Memory B cell (primary cell): Measurements from ENCODE around the gene PNCK.
A peak's percentile ranks its signal among the peaks of the same experiment; 100 is the strongest.

ENCODE experiments used
- ATAC-seq: fragments of 150-1000 bp; cut with Tn5 transposase; 2 replicates; pipeline ENCODE4 v1.10.0; 2021; ENCODE audit warnings: low read depth, mild to moderate bottlenecking, moderate library complexity
- DNase-seq, 2 donors: peaks; one replicate each; pipeline ENCODE4 v3.0.0; 2022; ENCODE audit warnings: low spot score in 2 of 2
- H3K27ac Mint-ChIP-seq: one replicate; pipeline ENCODE4 v1.8.0; 2022; ENCODE audit warnings: mild to moderate bottlenecking, moderate library complexity, mixed read lengths
- H3K27me3 Mint-ChIP-seq: one replicate; pipeline ENCODE4 v1.8.0; 2022; ENCODE audit warnings: mixed read lengths
- H3K36me3 Mint-ChIP-seq: one replicate; pipeline ENCODE4 v1.8.0; 2022; ENCODE audit warnings: mild to moderate bottlenecking, mixed read lengths
- H3K4me1 Mint-ChIP-seq: one replicate; pipeline ENCODE4 v1.8.0; 2022; ENCODE audit warnings: mixed read lengths
- H3K4me3 Mint-ChIP-seq: one replicate; pipeline ENCODE4 v1.8.0; 2022; ENCODE audit warnings: mild to moderate bottlenecking, moderate library complexity, mixed read lengths
- H3K9me3 Mint-ChIP-seq: one replicate; pipeline ENCODE4 v1.8.0; 2022; ENCODE audit warnings: mixed read lengths

Gene PNCK

DNA sequence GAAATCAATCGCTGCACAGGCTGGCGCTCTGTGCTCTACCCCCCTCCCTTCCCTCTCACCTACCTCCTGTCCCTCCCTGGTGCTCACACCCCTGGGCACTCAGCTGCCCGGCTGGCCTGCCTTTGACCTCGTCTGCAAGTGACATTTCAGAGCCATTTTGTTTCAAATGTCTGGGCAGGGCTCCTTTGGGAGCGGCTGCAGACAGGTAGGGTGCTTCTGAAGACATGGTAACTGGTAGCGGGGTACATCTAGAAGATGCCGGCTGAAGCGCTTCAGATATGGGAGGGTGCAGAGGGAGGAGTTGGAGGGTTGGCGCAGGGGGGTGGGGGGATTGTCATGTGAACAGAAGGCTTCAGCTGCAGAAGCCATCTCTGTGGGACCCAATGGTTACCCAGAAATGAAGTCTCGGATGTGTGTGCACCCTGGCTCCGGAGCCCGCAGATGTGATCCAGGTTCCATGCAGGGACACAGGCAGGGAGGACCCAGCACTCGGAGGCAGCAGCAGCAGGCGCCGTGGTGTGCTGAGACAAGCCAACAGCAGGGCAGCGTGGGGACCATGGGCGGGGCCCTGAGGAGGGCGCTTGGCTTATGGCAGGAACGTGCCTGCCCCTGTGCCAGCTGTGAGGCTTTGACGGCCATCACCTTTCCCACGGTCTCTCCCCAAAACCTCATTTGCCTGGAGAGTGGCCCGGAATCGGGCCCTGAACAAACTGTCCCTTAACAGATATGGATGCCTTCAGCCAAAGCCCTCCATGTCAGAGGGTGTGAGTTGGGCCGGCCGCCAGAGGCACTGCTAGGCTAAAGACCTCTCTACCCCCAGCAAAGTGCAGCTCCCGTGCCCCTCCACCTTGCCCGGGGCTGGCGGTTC, 34.2 kb downstream of the PNCK start:
- Mint-ChIP-seq H3K4me3 (no peak overlapping the region), H3K36me3 (no peaks in the 10 kb centered on the region), H3K27ac (no peak overlapping the region), H3K27me3 (peaks cover 22% of the 10 kb centered on the region), H3K4me1 (peaks cover 13% of the 10 kb centered on the region), H3K9me3 (no peaks in the 10 kb centered on the region)
- no peak for ATAC-seq
- DNase-seq: no peak

DNA sequence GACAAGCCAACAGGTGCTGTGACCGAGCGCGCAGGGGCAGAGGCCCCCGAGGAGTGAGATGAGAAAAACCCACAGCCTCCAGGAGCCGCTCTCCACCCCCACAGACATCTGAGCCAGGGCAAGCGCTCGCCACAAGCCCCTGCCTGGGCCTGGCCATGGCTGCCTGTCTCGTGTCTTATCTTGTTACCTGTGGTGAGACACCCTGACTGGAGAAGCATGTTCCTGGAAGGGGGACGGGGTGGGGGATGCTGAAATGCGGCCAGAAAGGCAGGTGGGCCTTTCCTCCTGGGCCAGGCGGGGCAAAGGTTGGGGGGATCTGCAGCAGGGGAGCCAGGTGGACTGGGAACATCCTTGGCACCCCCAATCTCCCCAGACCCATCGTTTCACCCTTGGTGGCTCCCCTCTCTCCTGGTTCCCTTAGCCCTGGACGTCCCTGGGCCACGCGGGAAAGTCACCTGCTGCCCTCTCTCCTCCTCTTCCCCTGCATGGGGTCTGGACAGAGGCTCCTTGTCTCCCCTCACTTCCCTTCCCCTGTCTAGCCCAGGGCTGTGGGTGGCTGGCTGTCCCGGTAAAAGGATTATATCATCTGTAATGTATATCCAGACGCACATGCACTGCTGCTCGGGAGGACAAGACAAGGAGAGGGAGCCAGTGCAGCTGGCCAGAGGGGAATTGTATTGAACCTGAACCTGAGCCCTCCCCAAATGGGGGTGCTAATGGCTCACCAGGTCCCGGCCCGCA, 35.0 kb downstream of the PNCK start:
- ATAC-seq (no peak), DNase-seq (no peak)

GRCh38 chrX:153638041-153638371, 35.6 kb downstream of the PNCK start:
- Mint-ChIP-seq H3K36me3 (no peaks in the 10 kb centered on the region), H3K4me1 (peaks cover 10% of the 10 kb centered on the region), H3K4me3 (no peak overlapping the region), H3K27ac (no peak overlapping the region), H3K27me3 (peaks cover 22% of the 10 kb centered on the region), H3K9me3 (no peaks in the 10 kb centered on the region)
- no peak for DNase-seq
- no peak for ATAC-seq

More for the DNA sequence above, 35.0 kb downstream of the PNCK start:
- H3K4me1 Mint-ChIP-seq: peaks cover 13% of the 10 kb centered on the region
- no peaks in the 10 kb centered on the region for H3K36me3 Mint-ChIP-seq
- no peak overlapping the region for H3K27ac Mint-ChIP-seq
- H3K4me3 Mint-ChIP-seq: no peak overlapping the region
- no peaks in the 10 kb centered on the region for H3K9me3 Mint-ChIP-seq
- peaks cover 23% of the 10 kb centered on the region for H3K27me3 Mint-ChIP-seq

GRCh38 chrX:153637121-153638040, 36.2 kb downstream of the PNCK start:
- DNase-seq (no peak), ATAC-seq (no peak)
- peaks cover 5% of the 10 kb centered on the region for H3K4me1 Mint-ChIP-seq
- H3K27me3 Mint-ChIP-seq: peaks cover 17% of the 10 kb centered on the region
- H3K27ac Mint-ChIP-seq: no peak overlapping the region
- no peak overlapping the region for H3K4me3 Mint-ChIP-seq
- H3K9me3 Mint-ChIP-seq: no peaks in the 10 kb centered on the region
- H3K36me3 Mint-ChIP-seq: no peaks in the 10 kb centered on the region

GRCh38 chrX:153636716-153637115, 36.9 kb downstream of the PNCK start:
- ATAC-seq: no peak
- Mint-ChIP-seq H3K4me3 (no peak overlapping the region), H3K27ac (no peak overlapping the region), H3K27me3 (peaks cover 17% of the 10 kb centered on the region), H3K4me1 (peaks cover 5% of the 10 kb centered on the region), H3K36me3 (no peaks in the 10 kb centered on the region), H3K9me3 (no peaks in the 10 kb centered on the region)
- no peak for DNase-seq

DNA sequence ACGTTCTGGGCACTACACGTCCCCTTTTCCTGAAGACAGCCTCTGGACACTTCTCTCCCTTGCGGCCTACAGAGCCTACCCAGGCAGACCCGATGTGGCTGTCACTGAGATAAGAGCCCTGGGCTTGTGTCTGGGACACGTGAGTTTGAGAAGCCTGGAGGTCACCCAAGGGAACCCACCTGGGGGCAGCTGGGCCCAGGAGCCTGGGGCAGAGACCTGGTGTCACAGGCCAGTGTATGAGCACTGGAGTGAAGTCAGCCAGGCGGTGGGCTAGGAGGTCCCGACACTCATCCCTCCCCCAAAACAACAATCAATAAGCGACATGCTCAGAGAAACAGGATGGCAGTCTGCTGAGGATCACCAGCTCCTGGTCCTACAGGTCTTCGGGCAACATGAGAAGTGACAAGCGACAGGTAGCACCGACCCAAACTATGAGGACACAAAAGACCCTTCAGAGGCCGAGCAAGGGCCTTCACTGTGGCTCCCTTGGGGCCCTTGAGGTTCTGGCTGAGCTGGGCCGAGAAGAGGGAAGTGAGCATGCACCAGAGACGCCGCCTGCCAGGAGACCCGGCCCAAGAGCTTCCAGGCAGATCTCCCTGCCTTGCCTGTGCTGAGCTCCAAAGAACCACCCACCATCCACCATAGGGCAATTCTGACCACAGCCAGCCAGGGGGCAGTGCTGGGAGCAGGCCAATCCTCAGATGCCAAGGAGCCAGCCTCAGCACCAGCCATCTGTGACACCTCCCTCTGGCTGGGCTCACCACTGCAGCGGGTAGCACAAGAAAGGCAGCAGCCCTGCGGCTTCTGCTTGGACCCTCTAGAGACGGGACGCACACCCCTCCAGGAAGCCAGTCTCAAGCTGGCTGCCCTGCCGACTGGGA, 37.6 kb downstream of the PNCK start:
- DNase-seq (no peak), ATAC-seq (peak; percentile 70)
- Mint-ChIP-seq H3K36me3 (peaks cover 2% of the 10 kb centered on the region), H3K27me3 (peaks cover 15% of the 10 kb centered on the region), H3K4me1 (peaks cover 2% of the 10 kb centered on the region), H3K4me3 (no peak overlapping the region), H3K27ac (no peak overlapping the region), H3K9me3 (peaks cover 2% of the 10 kb centered on the region)

DNA sequence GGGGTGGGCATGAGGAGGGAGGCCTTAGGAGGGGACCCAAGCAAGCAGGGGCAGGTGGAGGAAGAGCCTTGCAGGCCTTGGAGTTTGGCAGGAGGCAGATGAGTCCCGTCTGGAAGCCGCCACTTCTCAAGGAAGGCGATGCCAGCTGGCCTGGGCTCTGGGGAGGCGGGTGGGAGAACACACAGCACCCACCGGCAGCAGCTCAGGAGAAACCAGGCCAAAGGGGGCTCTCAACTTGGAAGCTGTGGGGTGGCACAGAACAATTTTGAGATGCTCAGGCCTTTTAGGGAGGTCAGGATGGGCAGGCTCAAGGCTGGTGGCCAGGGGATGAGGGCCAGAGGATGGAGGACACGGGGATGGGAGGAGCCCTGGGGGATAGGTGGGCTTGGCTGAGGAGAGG, 38.2 kb downstream of the PNCK start:
- ATAC-seq: no peak
- no peak overlapping the region for H3K27ac Mint-ChIP-seq
- peaks cover 2% of the 10 kb centered on the region for H3K4me1 Mint-ChIP-seq
- H3K9me3 Mint-ChIP-seq: peaks cover 2% of the 10 kb centered on the region
- H3K36me3 Mint-ChIP-seq: peaks cover 2% of the 10 kb centered on the region
- DNase-seq: no peak
- no peak overlapping the region for H3K4me3 Mint-ChIP-seq
- H3K27me3 Mint-ChIP-seq: peaks cover 13% of the 10 kb centered on the region

DNA sequence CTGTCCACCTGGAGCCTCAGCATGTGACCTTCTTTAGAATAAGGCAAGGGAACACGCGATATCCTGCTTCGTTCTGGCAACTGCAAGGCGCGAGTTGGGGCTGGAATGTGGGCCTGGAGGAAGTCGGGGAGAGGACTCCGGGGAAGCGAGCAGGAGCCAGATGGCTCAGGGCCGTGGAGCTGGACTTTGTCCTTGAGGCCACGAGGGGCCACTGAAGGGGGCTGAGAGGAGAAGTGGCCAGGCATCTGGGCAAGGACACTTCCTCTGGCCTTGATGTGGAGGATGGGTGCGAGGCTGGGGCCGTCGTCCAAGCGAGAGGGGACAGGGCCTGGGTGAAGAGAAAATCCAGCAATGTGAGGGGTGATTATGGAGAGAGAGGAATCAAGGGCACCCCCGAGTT, 38.8 kb downstream of the PNCK start:
- Mint-ChIP-seq H3K4me3 (no peak overlapping the region), H3K9me3 (peaks cover 2% of the 10 kb centered on the region), H3K27me3 (peaks cover 15% of the 10 kb centered on the region), H3K4me1 (peaks cover 2% of the 10 kb centered on the region), H3K27ac (no peak overlapping the region), H3K36me3 (peaks cover 2% of the 10 kb centered on the region)
- no peak for DNase-seq
- no peak for ATAC-seq

- Mint-ChIP-seq H3K27me3 (peaks cover 18% of the 10 kb centered on the region), H3K9me3 (peaks cover 2% of the 10 kb centered on the region), H3K4me3 (no peak overlapping the region), H3K36me3 (peaks cover 2% of the 10 kb centered on the region), H3K27ac (no peak overlapping the region), H3K4me1 (peaks cover 2% of the 10 kb centered on the region)
- DNase-seq (no peak), ATAC-seq (no peak)
Observed at GRCh38 chrX:153634236-153634635, 39.4 kb downstream of the PNCK start.

DNA sequence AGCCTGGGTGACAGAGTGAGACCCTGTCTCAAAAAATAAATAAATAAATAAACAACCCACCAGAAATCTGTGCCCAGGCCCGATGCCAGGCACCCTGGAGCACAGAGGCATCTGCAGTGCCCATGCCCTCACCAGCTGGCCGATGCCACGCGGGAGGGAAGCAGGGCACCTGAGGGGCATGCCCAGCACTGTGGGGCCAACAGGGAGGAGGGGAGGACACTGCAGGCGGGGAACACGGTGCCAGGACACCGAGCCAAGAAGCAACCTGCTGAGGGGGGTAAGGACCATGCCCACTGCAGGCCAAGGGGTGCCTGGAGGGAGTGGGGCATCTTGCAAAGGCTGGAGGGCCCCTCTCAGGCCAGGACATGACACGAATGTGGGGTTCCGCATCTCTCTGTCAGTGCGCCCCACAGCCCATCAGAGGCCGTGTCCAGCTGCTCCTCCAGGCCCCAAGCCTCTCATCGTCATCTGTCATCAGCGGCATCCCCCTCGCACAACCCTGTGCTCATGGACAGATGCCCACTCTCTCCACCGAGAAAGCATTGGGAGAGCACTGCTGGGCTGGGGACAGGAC, 39.9 kb downstream of the PNCK start:
- H3K4me1 Mint-ChIP-seq: peaks cover 2% of the 10 kb centered on the region
- H3K4me3 Mint-ChIP-seq: no peak overlapping the region
- H3K27me3 Mint-ChIP-seq: peaks cover 16% of the 10 kb centered on the region
- ATAC-seq (no peak), DNase-seq (no peak)
- peaks cover 2% of the 10 kb centered on the region for H3K36me3 Mint-ChIP-seq
- H3K27ac Mint-ChIP-seq: no peak overlapping the region
- peaks cover 2% of the 10 kb centered on the region for H3K9me3 Mint-ChIP-seq

GRCh38 chrX:153633048-153633447, 40.6 kb downstream of the PNCK start:
- peaks cover 2% of the 10 kb centered on the region for H3K9me3 Mint-ChIP-seq
- H3K4me3 Mint-ChIP-seq: no peak overlapping the region
- H3K4me1 Mint-ChIP-seq: peaks cover 2% of the 10 kb centered on the region
- no peak overlapping the region for H3K27ac Mint-ChIP-seq
- DNase-seq (no peak), ATAC-seq (no peak)
- H3K27me3 Mint-ChIP-seq: peaks cover 15% of the 10 kb centered on the region
- H3K36me3 Mint-ChIP-seq: peaks cover 2% of the 10 kb centered on the region

DNA sequence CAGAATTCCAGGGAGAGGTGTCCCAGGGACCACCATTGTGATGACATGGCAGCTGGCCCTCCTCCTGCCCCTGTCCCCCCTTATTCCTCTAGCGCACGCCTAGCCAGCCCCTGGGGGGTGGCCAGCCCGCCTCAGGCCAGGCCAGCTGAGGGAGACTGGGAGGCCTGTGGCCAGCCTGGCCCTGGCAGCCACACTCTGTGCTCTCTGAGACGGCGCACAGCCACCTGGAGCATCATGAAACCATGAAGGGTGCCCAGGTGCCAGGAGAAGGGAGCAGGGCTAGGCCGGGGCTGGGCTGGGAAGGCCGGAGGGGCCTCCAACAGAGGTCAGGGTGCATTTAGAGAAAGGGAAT, 41.0 kb downstream of the PNCK start:
- ATAC-seq: no peak
- H3K9me3 Mint-ChIP-seq: peaks cover 2% of the 10 kb centered on the region
- no peak for DNase-seq
- peaks cover 2% of the 10 kb centered on the region for H3K4me1 Mint-ChIP-seq
- peaks cover 2% of the 10 kb centered on the region for H3K36me3 Mint-ChIP-seq
- H3K27me3 Mint-ChIP-seq: peaks cover 15% of the 10 kb centered on the region
- H3K27ac Mint-ChIP-seq: no peak overlapping the region
- H3K4me3 Mint-ChIP-seq: no peak overlapping the region
